ENCODE measurements around the gene MOCS1.

The MOCS1 gene

GRCh38 chr6:39913391-39913916 lies 20.8 kb downstream of the MOCS1 start:
- Histone ChIP-seq H3K4ac (ENCODE audit: low read depth, low read length) (no peak overlapping the region), H3K14ac (ENCODE audit: low read length) (no peak overlapping the region), H3K79me2 (ENCODE audit: control insufficient read depth, insufficient read depth, low read length, poor library complexity) (no peaks in the 10 kb centered on the region), H2BK5ac (ENCODE audit: low read depth, low read length, poor library complexity) (no peak overlapping the region), H2AFZ (ENCODE audit: insufficient read depth, low read length, poor library complexity) (no peak overlapping the region), H3K4me3 (ENCODE audit: low read depth, low read length) (no peak overlapping the region), H4K8ac (ENCODE audit: low read depth, low read length) (no peak overlapping the region), H4K91ac (ENCODE audit: low read depth, low read length) (no peak overlapping the region), H3K36me3 (ENCODE audit: control insufficient read depth in 1 of 2, insufficient read depth in 2 of 2, low read length in 2 of 2) (no peaks in the 10 kb centered on the region), H3K79me1 (ENCODE audit: low read length) (no peaks in the 10 kb centered on the region), H3K18ac (ENCODE audit: low read length) (no peak overlapping the region), H4K12ac (ENCODE audit: low read depth, low read length) (no peak overlapping the region), H3K27me3 (ENCODE audit: insufficient read depth, low read length) (no peaks in the 10 kb centered on the region), H2BK12ac (ENCODE audit: low read length) (no peak overlapping the region), H2BK120ac (ENCODE audit: insufficient read depth, low read length, poor library complexity) (no peak overlapping the region), H3K9ac (ENCODE audit: low read length) (no peak overlapping the region), H3K27ac (ENCODE audit: low read depth, low read length) (no peak overlapping the region), H3K4me2 (ENCODE audit: low read length) (no peak overlapping the region), H3K9me3 (ENCODE audit: insufficient read depth, low read depth, low read length) (no peaks in the 10 kb centered on the region), H2AK5ac (ENCODE audit: low read length) (no peak overlapping the region), H3K23ac (ENCODE audit: low read length) (no peak overlapping the region), H3K4me1 (ENCODE audit: control insufficient read depth in 1 of 2, insufficient read depth in 2 of 2, low read length in 2 of 2) (peaks cover 2 to 4% of the 10 kb centered on the region in 2 experiments)
- DNase-seq = no peak
- WGBS (ENCODE audit: extremely low coverage, insufficient coverage, insufficient read length) = no CpG with 5 or more reads among the region's 12 CpGs

GRCh38 chr6:39912446-39912845 lies 21.8 kb downstream of the MOCS1 start:
- no peak overlapping the region for H3K9ac ChIP-seq (ENCODE audit: low read length)
- no peak for DNase-seq
- H3K23ac ChIP-seq (ENCODE audit: low read length) = no peak overlapping the region
- no peak overlapping the region for H3K18ac ChIP-seq (ENCODE audit: low read length)
- H3K79me2 ChIP-seq (ENCODE audit: control insufficient read depth, insufficient read depth, low read length, poor library complexity) = no peaks in the 10 kb centered on the region
- no CpG with 5 or more reads among the region's 4 CpGs for WGBS (ENCODE audit: extremely low coverage, insufficient coverage, insufficient read length)
- no peak overlapping the region for H2BK12ac ChIP-seq (ENCODE audit: low read length)
- no peak overlapping the region for H2AFZ ChIP-seq (ENCODE audit: insufficient read depth, low read length, poor library complexity)
- no peak overlapping the region for H3K14ac ChIP-seq (ENCODE audit: low read length)
- no peak overlapping the region for H2BK120ac ChIP-seq (ENCODE audit: insufficient read depth, low read length, poor library complexity)
- H3K27me3 ChIP-seq (ENCODE audit: insufficient read depth, low read length) = no peaks in the 10 kb centered on the region
- H3K79me1 ChIP-seq (ENCODE audit: low read length) = no peaks in the 10 kb centered on the region
- no peak overlapping the region for H4K8ac ChIP-seq (ENCODE audit: low read depth, low read length)
- no peaks in the 10 kb centered on the region for H3K36me3 ChIP-seq (ENCODE audit: control insufficient read depth in 1 of 2, insufficient read depth in 2 of 2, low read length in 2 of 2)
- H4K12ac ChIP-seq (ENCODE audit: low read depth, low read length) = no peak overlapping the region
- H3K4me2 ChIP-seq (ENCODE audit: low read length) = no peak overlapping the region
- H3K4ac ChIP-seq (ENCODE audit: low read depth, low read length) = no peak overlapping the region
- no peak overlapping the region for H4K91ac ChIP-seq (ENCODE audit: low read depth, low read length)
- H3K9me3 ChIP-seq (ENCODE audit: insufficient read depth, low read depth, low read length) = no peaks in the 10 kb centered on the region
- H2BK5ac ChIP-seq (ENCODE audit: low read depth, low read length, poor library complexity) = no peak overlapping the region
- no peak overlapping the region for H2AK5ac ChIP-seq (ENCODE audit: low read length)
- no peak overlapping the region for H3K27ac ChIP-seq (ENCODE audit: low read depth, low read length)
- no peak overlapping the region for H3K4me3 ChIP-seq (ENCODE audit: low read depth, low read length)
- H3K4me1 ChIP-seq (ENCODE audit: control insufficient read depth in 1 of 2, insufficient read depth in 2 of 2, low read length in 2 of 2) = peaks cover 2 to 4% of the 10 kb centered on the region in 2 experiments

- no peak overlapping the region for H4K91ac ChIP-seq (ENCODE audit: low read depth, low read length)
- H4K12ac ChIP-seq (ENCODE audit: low read depth, low read length) = no peak overlapping the region
- no peak overlapping the region for H3K27ac ChIP-seq (ENCODE audit: low read depth, low read length)
- no peaks in the 10 kb centered on the region for H3K79me2 ChIP-seq (ENCODE audit: control insufficient read depth, insufficient read depth, low read length, poor library complexity)
- no peaks in the 10 kb centered on the region for H3K4me1 ChIP-seq (ENCODE audit: control insufficient read depth in 1 of 2, insufficient read depth in 2 of 2, low read length in 2 of 2)
- no peaks in the 10 kb centered on the region for H3K27me3 ChIP-seq (ENCODE audit: insufficient read depth, low read length)
- no peak for DNase-seq
- H3K4me2 ChIP-seq (ENCODE audit: low read length) = no peak overlapping the region
- no peak overlapping the region for H3K4me3 ChIP-seq (ENCODE audit: low read depth, low read length)
- H3K79me1 ChIP-seq (ENCODE audit: low read length) = no peaks in the 10 kb centered on the region
- H3K9ac ChIP-seq (ENCODE audit: low read length) = no peak overlapping the region
- no peak overlapping the region for H2BK120ac ChIP-seq (ENCODE audit: insufficient read depth, low read length, poor library complexity)
- no peak overlapping the region for H4K8ac ChIP-seq (ENCODE audit: low read depth, low read length)
- H2BK12ac ChIP-seq (ENCODE audit: low read length) = no peak overlapping the region
- no CpG with 5 or more reads among the region's 10 CpGs for WGBS (ENCODE audit: extremely low coverage, insufficient coverage, insufficient read length)
- no peak overlapping the region for H3K14ac ChIP-seq (ENCODE audit: low read length)
- H3K4ac ChIP-seq (ENCODE audit: low read depth, low read length) = no peak overlapping the region
- H3K9me3 ChIP-seq (ENCODE audit: insufficient read depth, low read depth, low read length) = no peaks in the 10 kb centered on the region
- H3K36me3 ChIP-seq (ENCODE audit: control insufficient read depth in 1 of 2, insufficient read depth in 2 of 2, low read length in 2 of 2) = peaks cover 0 to under 1% of the 10 kb centered on the region in 2 experiments
- no peak overlapping the region for H2AFZ ChIP-seq (ENCODE audit: insufficient read depth, low read length, poor library complexity)
- no peak overlapping the region for H2BK5ac ChIP-seq (ENCODE audit: low read depth, low read length, poor library complexity)
- no peak overlapping the region for H3K23ac ChIP-seq (ENCODE audit: low read length)
- H2AK5ac ChIP-seq (ENCODE audit: low read length) = no peak overlapping the region
- H3K18ac ChIP-seq (ENCODE audit: low read length) = no peak overlapping the region
Observed at GRCh38 chr6:39911513-39912125, 22.6 kb downstream of the MOCS1 start.

- Histone ChIP-seq H3K4me3 (ENCODE audit: low read depth, low read length) (no peak overlapping the region), H3K18ac (ENCODE audit: low read length) (no peak overlapping the region), H3K27me3 (ENCODE audit: insufficient read depth, low read length) (no peaks in the 10 kb centered on the region), H2BK5ac (ENCODE audit: low read depth, low read length, poor library complexity) (no peak overlapping the region), H4K12ac (ENCODE audit: low read depth, low read length) (no peak overlapping the region), H4K91ac (ENCODE audit: low read depth, low read length) (no peak overlapping the region), H3K4ac (ENCODE audit: low read depth, low read length) (no peak overlapping the region), H3K9me3 (ENCODE audit: insufficient read depth, low read depth, low read length) (no peaks in the 10 kb centered on the region), H3K27ac (ENCODE audit: low read depth, low read length) (no peak overlapping the region), H3K4me1 (ENCODE audit: control insufficient read depth in 1 of 2, insufficient read depth in 2 of 2, low read length in 2 of 2) (no peaks in the 10 kb centered on the region), H3K9ac (ENCODE audit: low read length) (no peak overlapping the region), H3K4me2 (ENCODE audit: low read length) (no peak overlapping the region), H3K23ac (ENCODE audit: low read length) (no peak overlapping the region), H2AFZ (ENCODE audit: insufficient read depth, low read length, poor library complexity) (no peak overlapping the region), H3K79me2 (ENCODE audit: control insufficient read depth, insufficient read depth, low read length, poor library complexity) (no peaks in the 10 kb centered on the region), H3K14ac (ENCODE audit: low read length) (no peak overlapping the region), H3K36me3 (ENCODE audit: control insufficient read depth in 1 of 2, insufficient read depth in 2 of 2, low read length in 2 of 2) (peaks cover 0 to 5% of the 10 kb centered on the region in 2 experiments), H2BK12ac (ENCODE audit: low read length) (no peak overlapping the region), H2AK5ac (ENCODE audit: low read length) (no peak overlapping the region), H2BK120ac (ENCODE audit: insufficient read depth, low read length, poor library complexity) (no peak overlapping the region), H3K79me1 (ENCODE audit: low read length) (no peaks in the 10 kb centered on the region), H4K8ac (ENCODE audit: low read depth, low read length) (no peak overlapping the region)
- WGBS (ENCODE audit: extremely low coverage, insufficient coverage, insufficient read length) = no CpG with 5 or more reads among the region's 2 CpGs
- DNase-seq = no peak
Observed at GRCh38 chr6:39910744-39911143, 23.5 kb downstream of the MOCS1 start.

Measured in trophoblast cell (in vitro differentiated cells and primary cell).